Cardiac fibroblast (primary cell): ENCODE results near the gene PARN.
A peak's percentile ranks its signal among the peaks of the same experiment; 100 is the strongest.

ENCODE experiments used
- DNase-seq, 2 donors: peaks; one replicate each; pipeline versions ENCODE4 v3.0.0 to v3.0.0-alpha.2; 2010; ENCODE audit warnings: low read depth in 2 of 2
- H3K4me3 ChIP-seq, 2 donors: replicated peaks in 1 of 2; 1 replicate in 1 of 2; 2 replicates in 1 of 2; pipeline ENCODE4 v1.5.1; 2011; ENCODE audit warnings: low read depth in 2 of 2, low read length in 2 of 2, mild to moderate bottlenecking in 2 of 2, moderate library complexity in 1 of 2
- TF ChIP-seq, protein P1 (sequence below): IDR thresholded peaks from one replicate; pipeline ENCODE4 v1.5.1; 2011; ENCODE audit warnings: low read depth, mild to moderate bottlenecking, low read length, inconsistent platforms

The PARN gene

DNA sequence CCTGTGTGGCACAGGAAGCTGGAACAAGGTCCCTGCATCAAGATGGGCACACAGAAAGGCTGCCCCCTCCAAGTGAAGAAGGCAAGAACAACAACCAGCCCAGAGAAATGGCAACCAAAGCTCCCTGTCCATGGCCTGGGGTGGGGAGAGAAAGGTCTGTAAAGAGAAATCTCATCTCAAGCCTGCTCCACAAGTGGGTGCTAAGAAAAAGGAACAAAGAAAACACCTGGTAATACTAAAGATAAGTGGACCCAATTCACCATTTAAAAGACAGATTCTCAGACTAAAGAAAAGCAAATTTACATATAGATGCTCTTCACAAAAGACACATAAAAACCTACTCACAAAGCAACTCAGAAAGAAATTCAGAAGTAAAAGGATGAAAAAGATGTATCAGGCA, 107.4 kb downstream of the PARN start:
- no peak overlapping the region for H3K4me3 ChIP-seq
- TF ChIP-seq, protein P1, sequence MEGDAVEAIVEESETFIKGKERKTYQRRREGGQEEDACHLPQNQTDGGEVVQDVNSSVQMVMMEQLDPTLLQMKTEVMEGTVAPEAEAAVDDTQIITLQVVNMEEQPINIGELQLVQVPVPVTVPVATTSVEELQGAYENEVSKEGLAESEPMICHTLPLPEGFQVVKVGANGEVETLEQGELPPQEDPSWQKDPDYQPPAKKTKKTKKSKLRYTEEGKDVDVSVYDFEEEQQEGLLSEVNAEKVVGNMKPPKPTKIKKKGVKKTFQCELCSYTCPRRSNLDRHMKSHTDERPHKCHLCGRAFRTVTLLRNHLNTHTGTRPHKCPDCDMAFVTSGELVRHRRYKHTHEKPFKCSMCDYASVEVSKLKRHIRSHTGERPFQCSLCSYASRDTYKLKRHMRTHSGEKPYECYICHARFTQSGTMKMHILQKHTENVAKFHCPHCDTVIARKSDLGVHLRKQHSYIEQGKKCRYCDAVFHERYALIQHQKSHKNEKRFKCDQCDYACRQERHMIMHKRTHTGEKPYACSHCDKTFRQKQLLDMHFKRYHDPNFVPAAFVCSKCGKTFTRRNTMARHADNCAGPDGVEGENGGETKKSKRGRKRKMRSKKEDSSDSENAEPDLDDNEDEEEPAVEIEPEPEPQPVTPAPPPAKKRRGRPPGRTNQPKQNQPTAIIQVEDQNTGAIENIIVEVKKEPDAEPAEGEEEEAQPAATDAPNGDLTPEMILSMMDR, result no peak
- no peak for DNase-seq

DNA sequence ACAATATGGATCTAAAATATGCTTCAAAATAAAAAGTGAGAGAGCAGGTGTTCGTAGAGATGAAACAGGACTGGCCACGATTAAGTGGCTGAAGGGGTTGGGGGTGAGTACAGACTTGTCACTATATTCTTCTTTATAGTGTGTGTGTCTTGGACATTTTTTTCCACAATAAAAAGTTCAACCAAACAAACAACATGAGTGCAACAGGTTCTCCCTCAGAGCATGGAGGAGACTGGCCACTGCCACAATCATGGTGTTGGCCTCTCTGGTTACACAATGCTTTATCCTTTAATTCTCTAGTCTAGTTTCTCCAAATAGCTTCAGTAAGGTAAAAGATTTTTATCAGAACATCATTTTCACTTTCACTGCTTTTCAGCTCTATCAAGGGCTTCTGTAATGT, 109.3 kb downstream of the PARN start:
- H3K4me3 ChIP-seq, result no peak overlapping the region
- no peak for DNase-seq
- TF ChIP-seq, protein P1, result no peak

DNA sequence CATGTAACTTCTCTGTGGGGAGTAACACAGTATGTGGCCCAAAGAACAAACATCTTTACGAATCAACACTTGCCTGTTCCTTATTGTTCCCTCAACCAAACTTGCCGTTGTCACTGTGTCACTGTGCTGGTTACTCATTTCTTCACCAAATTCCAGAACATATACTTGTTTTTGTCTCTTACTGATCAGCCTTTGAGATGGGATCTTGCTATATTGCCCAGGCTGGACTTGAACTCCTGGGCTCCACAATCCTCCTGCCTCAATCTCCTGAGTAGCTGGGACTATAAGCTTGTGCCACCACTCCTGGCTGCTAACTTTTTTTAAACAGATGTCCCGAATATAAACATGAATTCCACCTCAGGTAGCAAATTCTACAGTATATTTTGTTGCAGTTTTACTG, 115.1 kb downstream of the PARN start:
- no peak for DNase-seq
- TF ChIP-seq, protein P1, result no peak
- H3K4me3 ChIP-seq, result no peak overlapping the region

DNA sequence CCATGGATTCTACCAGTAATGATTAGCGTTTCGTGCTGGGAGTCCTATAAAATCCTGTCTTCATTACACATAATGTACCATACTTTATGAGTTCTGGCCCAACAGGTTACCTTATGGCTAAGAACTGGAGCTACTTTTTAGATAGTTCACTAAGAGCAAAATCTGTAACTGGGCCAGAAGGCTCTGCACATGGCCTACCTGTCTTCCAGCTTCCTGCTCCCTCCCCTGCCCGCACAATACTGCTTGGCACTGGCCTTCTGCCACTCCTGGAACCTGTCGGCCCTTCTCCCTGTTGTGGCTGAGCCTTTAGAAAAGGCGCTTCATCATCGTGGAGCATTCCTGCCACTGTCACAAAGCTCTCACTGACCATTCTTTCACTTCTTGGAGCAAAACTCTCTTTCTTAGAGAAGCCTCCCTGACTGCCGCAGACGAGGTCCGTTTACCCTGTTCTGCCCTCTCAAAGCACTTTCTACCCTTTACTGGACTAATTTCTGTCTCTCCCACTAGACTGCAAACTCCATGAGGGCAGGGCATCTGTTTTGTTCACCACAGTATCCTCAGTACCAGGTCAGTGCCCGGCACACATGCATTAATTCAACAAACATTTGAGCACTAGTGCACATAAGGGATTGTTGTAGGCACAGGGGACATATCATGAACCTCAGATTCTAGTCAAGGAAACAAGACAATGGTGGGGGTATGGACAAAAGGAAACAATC, 116.5 kb downstream of the PARN start:
- no peak for DNase-seq
- TF ChIP-seq, protein P1, result no peak
- no peak overlapping the region for H3K4me3 ChIP-seq

DNA sequence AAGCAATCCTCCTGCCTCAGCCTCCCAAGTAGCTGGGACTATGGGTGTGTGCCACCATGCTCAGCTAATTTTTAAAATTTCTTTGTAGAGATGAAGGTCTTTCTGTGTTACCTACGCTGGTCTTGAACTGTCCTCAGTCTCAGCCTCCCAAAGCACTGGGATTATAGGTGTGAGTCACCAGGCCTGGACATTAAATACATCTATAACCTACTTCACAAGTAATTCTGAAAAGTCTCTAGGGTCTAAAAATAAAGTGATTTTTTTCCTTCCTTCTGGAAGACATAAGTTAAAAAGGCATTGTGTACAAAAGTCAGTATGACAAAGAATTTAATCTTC, 118.3 kb downstream of the PARN start:
- TF ChIP-seq, protein P1, result no peak
- H3K4me3 ChIP-seq, result no peak overlapping the region
- DNase-seq, result peak in 1 of 2 donors; percentile 41

DNA sequence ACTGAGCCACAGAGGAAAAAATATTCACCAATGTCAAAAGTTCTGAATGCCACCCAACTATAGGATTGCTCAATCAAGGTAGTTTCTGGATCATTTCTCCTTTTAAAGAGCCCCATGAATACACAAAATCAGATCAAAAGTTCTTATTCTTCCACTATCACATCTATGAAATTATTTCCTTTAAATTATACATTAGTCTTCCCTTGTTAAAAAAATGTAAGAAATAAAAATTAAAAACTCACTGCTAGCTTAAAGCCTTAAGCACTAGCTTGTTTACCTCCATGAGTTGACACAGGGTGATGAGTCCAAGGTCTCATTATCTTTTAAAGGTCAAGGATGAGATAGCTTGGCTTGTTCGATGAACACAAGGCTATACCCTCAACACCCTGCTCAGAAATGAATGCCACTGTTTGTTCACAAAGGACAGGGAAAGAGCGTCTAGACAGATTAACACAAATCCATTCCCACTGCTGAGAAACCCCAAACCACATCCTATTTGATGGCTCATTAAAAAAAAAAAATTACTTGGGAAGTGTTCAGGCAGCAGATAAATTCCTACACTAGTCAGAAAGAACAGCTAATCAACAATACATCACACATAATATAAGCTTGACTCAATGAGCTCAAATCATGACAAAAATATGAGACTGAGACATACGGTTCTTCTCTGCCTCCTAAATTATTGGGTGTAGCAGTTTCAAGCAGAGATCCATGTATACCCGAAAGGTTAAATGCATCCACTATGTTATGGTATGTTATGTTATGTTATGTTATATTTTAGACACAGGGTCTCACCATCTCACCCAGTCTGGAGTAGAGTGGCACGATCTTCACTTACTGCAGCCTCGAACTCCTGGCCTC, 118.9 kb downstream of the PARN start:
- H3K4me3 ChIP-seq, result no peak overlapping the region
- peak; percentile 72 to 84 for DNase-seq
- TF ChIP-seq, protein P1, result no peak
